OCI-LY1 (cell line): ENCODE measurements around the gene DZIP1L.

Experiments
- EZH2 ChIP-seq: fragments of 200-600 bp; sonication (generic), shearing (Covaris generic); IDR thresholded peaks from 2 replicates; pipeline ENCODE4 v1.8.0; 2017; ENCODE audit warnings: borderline replicate concordance, mixed run types, mild to moderate bottlenecking, antibody characterized with exemption, low read length, moderate library complexity, mixed read lengths
- TF ChIP-seq, protein P1 (sequence below): fragments of 200-600 bp; sonication (generic), shearing (Covaris generic); IDR thresholded peaks from 2 replicates; pipeline ENCODE4 v1.5.1; 2017; ENCODE audit warnings: mild to moderate bottlenecking, antibody characterized with exemption, low read length, moderate library complexity, mixed read lengths

- TF ChIP-seq, protein P1, sequence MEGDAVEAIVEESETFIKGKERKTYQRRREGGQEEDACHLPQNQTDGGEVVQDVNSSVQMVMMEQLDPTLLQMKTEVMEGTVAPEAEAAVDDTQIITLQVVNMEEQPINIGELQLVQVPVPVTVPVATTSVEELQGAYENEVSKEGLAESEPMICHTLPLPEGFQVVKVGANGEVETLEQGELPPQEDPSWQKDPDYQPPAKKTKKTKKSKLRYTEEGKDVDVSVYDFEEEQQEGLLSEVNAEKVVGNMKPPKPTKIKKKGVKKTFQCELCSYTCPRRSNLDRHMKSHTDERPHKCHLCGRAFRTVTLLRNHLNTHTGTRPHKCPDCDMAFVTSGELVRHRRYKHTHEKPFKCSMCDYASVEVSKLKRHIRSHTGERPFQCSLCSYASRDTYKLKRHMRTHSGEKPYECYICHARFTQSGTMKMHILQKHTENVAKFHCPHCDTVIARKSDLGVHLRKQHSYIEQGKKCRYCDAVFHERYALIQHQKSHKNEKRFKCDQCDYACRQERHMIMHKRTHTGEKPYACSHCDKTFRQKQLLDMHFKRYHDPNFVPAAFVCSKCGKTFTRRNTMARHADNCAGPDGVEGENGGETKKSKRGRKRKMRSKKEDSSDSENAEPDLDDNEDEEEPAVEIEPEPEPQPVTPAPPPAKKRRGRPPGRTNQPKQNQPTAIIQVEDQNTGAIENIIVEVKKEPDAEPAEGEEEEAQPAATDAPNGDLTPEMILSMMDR: no peak
- TF ChIP-seq EZH2: no peak
Observed at GRCh38 chr3:138093721-138094120, 21.7 kb downstream of the DZIP1L start.
